Activated CD8-positive, alpha-beta memory T cell treated with anti-CD3 and anti-CD28 coated beads, Interleukin-2, amount 50 U/mL, for 24 hours (primary cell): ENCODE data around the gene FCRL1.

Experiments used
- DNase-seq: peaks from one replicate; pipeline ENCODE4 v3.0.0-alpha.2; 2020; ENCODE audit errors: extremely low read depth

Gene FCRL1

GRCh38 chr1:157799996-157800395 lies 19.9 kb downstream of the FCRL1 start:
- DNase-seq: no peak

- no peak for DNase-seq
These were observed 21.7 kb downstream of the FCRL1 start for GRCh38 chr1:157798211-157798610.

- DNase-seq: no peak
These were observed 34.7 kb downstream of the FCRL1 start for GRCh38 chr1:157785248-157785647.

GRCh38 chr1:157784801-157785200 lies 35.1 kb downstream of the FCRL1 start:
- DNase-seq: no peak

GRCh38 chr1:157782931-157783330 lies 37.0 kb downstream of the FCRL1 start:
- DNase-seq: no peak

GRCh38 chr1:157781048-157781447 lies 38.9 kb downstream of the FCRL1 start:
- DNase-seq: no peak

- DNase-seq: no peak
These were observed 42.9 kb downstream of the FCRL1 start, which contains the start of gene FCRL2 for GRCh38 chr1:157776971-157777391. Gene FCRL2, minus strand, starts transcription at chr1:157777132. Its CDS starts 59 bp downstream, at chr1:157777073.

- no peak for DNase-seq
These were observed 44.6 kb downstream of the FCRL1 start for GRCh38 chr1:157775101-157775870.

GRCh38 chr1:157774412-157774811 lies 45.5 kb downstream of the FCRL1 start:
- DNase-seq: no peak

- no peak for DNase-seq
These were observed 46.2 kb downstream of the FCRL1 start for GRCh38 chr1:157773493-157774350.

- DNase-seq: no peak
These were observed 48.1 kb downstream of the FCRL1 start for GRCh38 chr1:157771661-157772425.

GRCh38 chr1:157770442-157771043 lies 49.4 kb downstream of the FCRL1 start:
- no peak for DNase-seq

GRCh38 chr1:157766792-157767191 lies 53.1 kb downstream of the FCRL1 start:
- no peak for DNase-seq

- DNase-seq: no peak
These were observed 61.9 kb downstream of the FCRL1 start for GRCh38 chr1:157758018-157758417.

GRCh38 chr1:157753611-157754010 lies 66.3 kb downstream of the FCRL1 start:
- DNase-seq: no peak

- DNase-seq: no peak
These were observed 68.6 kb downstream of the FCRL1 start for GRCh38 chr1:157751283-157751682.

- DNase-seq: no peak
These were observed 71.6 kb downstream of the FCRL1 start for GRCh38 chr1:157748262-157748817.
